CD14-positive monocyte (primary cell): Measurements from ENCODE around the gene ACTL10. TPM values are rescaled to one million over a fixed set of nuclear protein-coding genes. Genes with fewer than 3 reads are reported as not detected.
A peak's percentile ranks its signal among the peaks of the same experiment; 100 is the strongest.

ENCODE experiments used
- DNase-seq, 3 donors: peaks; one replicate each; pipeline ENCODE4 v3.0.0-alpha.2; 2011 to 2022
- H2AFZ ChIP-seq: 2 replicates; pipeline ENCODE4 v1.6.0; 2012; ENCODE audit warnings: mild to moderate bottlenecking, low read depth, low read length, inconsistent platforms; ENCODE audit not compliant: insufficient read depth, poor library complexity, severe bottlenecking
- H3K27ac ChIP-seq, 2 donors: 1 replicate in 1 of 2; 2 replicates in 1 of 2; pipeline ENCODE4 v1.5.1; 2012 to 2013; ENCODE audit warnings: low read length in 2 of 2, control low read depth in 1 of 2, inconsistent platforms in 1 of 2, low read depth in 1 of 2, mild to moderate bottlenecking in 1 of 2
- H3K27me3 ChIP-seq, 2 donors: one replicate each; pipeline versions ENCODE4 v1.6.0 to v1.6.1; 2011 to 2013; ENCODE audit warnings: low read length in 2 of 2; ENCODE audit not compliant: control insufficient read depth in 2 of 2, insufficient read depth in 2 of 2
- H3K36me3 ChIP-seq, 2 donors: replicated peaks in 1 of 2; 1 replicate in 1 of 2; 2 replicates in 1 of 2; pipeline versions ENCODE4 v1.5.1 to v1.6.1; 2012 to 2013; ENCODE audit warnings: low read length in 2 of 2, control low read depth in 1 of 2, inconsistent platforms in 1 of 2, mild to moderate bottlenecking in 1 of 2; ENCODE audit not compliant: insufficient read depth in 2 of 2, control insufficient read depth in 1 of 2
- H3K4me1 ChIP-seq, 2 donors: 1 replicate in 1 of 2; 2 replicates in 1 of 2; pipeline versions ENCODE4 v1.5.1 to v1.6.1; 2012 to 2013; ENCODE audit warnings: low read length in 2 of 2, control low read depth in 1 of 2, inconsistent platforms in 1 of 2, mild to moderate bottlenecking in 1 of 2, moderate library complexity in 1 of 2; ENCODE audit not compliant: insufficient read depth in 2 of 2, control insufficient read depth in 1 of 2
- H3K4me2 ChIP-seq: replicated peaks from 2 replicates; pipeline ENCODE3; 2012; ENCODE audit warnings: low read length, moderate library complexity, mild to moderate bottlenecking; ENCODE audit not compliant: poor library complexity, severe bottlenecking; ENCODE audit errors: extremely low read depth
- H3K4me3 ChIP-seq, 3 experiments: fragments of 200-600 bp in 1 of 3; sonication (generic) in 1 of 3; replicated peaks in 1 of 3; 1 replicate in 2 of 3; 2 replicates in 1 of 3; pipeline ENCODE4 v1.5.1; 2011 to 2013; ENCODE audit warnings: low read length in 3 of 3, mild to moderate bottlenecking in 3 of 3, control low read depth in 2 of 3, low read depth in 2 of 3, inconsistent platforms in 1 of 3, moderate library complexity in 1 of 3
- H3K79me2 ChIP-seq: 2 replicates; pipeline ENCODE4 v1.6.0; 2012; ENCODE audit warnings: mild to moderate bottlenecking, control low read depth, inconsistent platforms, low read length, moderate library complexity; ENCODE audit not compliant: insufficient read depth
- H3K9ac ChIP-seq: 2 replicates; pipeline ENCODE4 v1.6.0; 2017; ENCODE audit warnings: low read length, mild to moderate bottlenecking; ENCODE audit not compliant: insufficient read depth, poor library complexity, severe bottlenecking
- H3K9me3 ChIP-seq, 2 donors: replicated peaks in 1 of 2; 1 replicate in 1 of 2; 2 replicates in 1 of 2; pipeline versions ENCODE4 v1.5.1 to v1.6.1; 2012 to 2013; ENCODE audit warnings: low read length in 2 of 2, control low read depth in 1 of 2; ENCODE audit not compliant: control insufficient read depth in 1 of 2, insufficient read depth in 1 of 2
- H4K20me1 ChIP-seq: 2 replicates; pipeline ENCODE4 v1.6.0; 2012; ENCODE audit warnings: mild to moderate bottlenecking, low read length, control low read depth, moderate library complexity; ENCODE audit not compliant: insufficient read depth
- H3K27ac Mint-ChIP-seq, 7 donors: one replicate each; pipeline ENCODE4 v1.8.0; 2020; ENCODE audit warnings: mild to moderate bottlenecking in 7 of 7, mixed read lengths in 7 of 7, moderate library complexity in 6 of 7, inconsistent platforms in 2 of 7
- H3K27me3 Mint-ChIP-seq, 3 donors: one replicate each; pipeline ENCODE4 v1.8.0; 2021 to 2022; ENCODE audit warnings: low read depth in 3 of 3, mild to moderate bottlenecking in 3 of 3, mixed read lengths in 3 of 3, moderate library complexity in 3 of 3, inconsistent platforms in 1 of 3
- H3K36me3 Mint-ChIP-seq, 2 donors: one replicate each; pipeline ENCODE4 v1.8.0; 2020; ENCODE audit warnings: mixed read lengths in 2 of 2, inconsistent platforms in 1 of 2, mild to moderate bottlenecking in 1 of 2
- H3K4me1 Mint-ChIP-seq: one replicate; pipeline ENCODE4 v1.8.0; 2020; ENCODE audit warnings: mild to moderate bottlenecking, mixed read lengths
- H3K4me3 Mint-ChIP-seq, 2 donors: one replicate each; pipeline ENCODE4 v1.8.0; 2020; ENCODE audit warnings: mild to moderate bottlenecking in 2 of 2, mixed read lengths in 2 of 2, moderate library complexity in 1 of 2
- H3K9me3 Mint-ChIP-seq, 7 donors: one replicate each; pipeline ENCODE4 v1.8.0; 2020 to 2022; ENCODE audit warnings: mixed read lengths in 7 of 7, mild to moderate bottlenecking in 6 of 7, moderate library complexity in 6 of 7, inconsistent platforms in 2 of 7
- WGBS: methylation state at CpG from one replicate; pipeline ENCODE4 v1.1.5; 2013; ENCODE audit warnings: missing lambda C conversion rate; ENCODE audit not compliant: insufficient coverage; 5-methylcytosine and 5-hydroxymethylcytosine counted together
- intact Hi-C, 2 donors: fragments of 100-400 bp; cut with micrococcal nuclease; formaldehyde crosslinking; loops; one replicate each; pipeline versions ENCODE4 v1.15.0 to v1.15.1; 2023
- polyA plus RNA-seq, 3 donors: library from polyadenylated mRNA; depleted of rRNA in 1 of 3; unstranded in 2 of 3; stranded (reverse) in 1 of 3; fragments of 300-500 nt in 2 of 3; fragments of >200 nt in 1 of 3; fragmentation: Illumina TruSeq in 2 of 3; gene quantifications; 1 replicate in 2 of 3; 2 replicates in 1 of 3; pipeline ENCODE4 v1.2.3, GENCODE V29; 2012 to 2021
- TF ChIP-seq, protein P1 (sequence below): fragments of 200-600 bp; IDR thresholded peaks from one replicate; pipeline ENCODE4 v1.8.0; 2022; ENCODE audit warnings: antibody characterized with exemption, mild to moderate bottlenecking

Gene ACTL10
- polyA plus RNA-seq, 3 donors = 0.31 to 1.2 (median 1.1) TPM

DNA sequence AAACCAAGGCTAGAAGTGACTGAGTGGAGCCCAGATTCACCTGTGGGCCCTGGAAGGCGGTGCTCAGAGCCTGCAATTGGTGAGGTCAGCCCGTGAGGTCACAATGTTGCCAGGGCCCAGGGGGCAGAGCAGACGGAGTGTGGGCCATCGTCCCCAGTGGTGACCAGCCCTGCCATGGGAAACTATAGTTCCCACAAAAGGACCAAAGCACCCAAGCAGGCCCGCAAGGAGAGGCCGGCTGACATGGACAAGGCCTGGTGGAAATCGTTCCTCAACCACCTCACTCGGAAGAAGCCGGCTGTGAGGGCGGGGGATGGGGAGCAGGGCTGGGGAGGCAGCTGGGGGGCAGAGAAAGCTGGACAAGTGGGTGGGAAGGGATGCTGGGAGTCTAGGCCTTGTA is 4.6 kb upstream of the ACTL10 start, which contains the start of gene C20orf144:
TSS of gene C20orf144 (plus strand) at position 156 of the 400 bp plus-strand sequence. CDS start at position 175, 19 bp downstream.
- no peaks in the 10 kb centered on the region for H4K20me1 ChIP-seq
- H2AFZ ChIP-seq = peak within 1 kb of the TSS; percentile 99
- H3K4me3 ChIP-seq = peak within 1 kb of the TSS; percentile 35 to 91 (median 76)
- intact Hi-C loops = loop anchor here (5.0 to 10.0 kb wide), 3 partner anchors 177 to 333 kb away; partner anchors contain the start of gene RALY (in 2 of the 2)
- Mint-ChIP-seq H3K36me3 (peaks cover 0 to 5% of the 10 kb centered on the region in 2 donors), H3K27ac (peak within 1 kb of the TSS in 3 of 7 donors; percentile 10 to 46 (median 20)), H3K4me3 (peak within 1 kb of the TSS; percentile 82 to 91), H3K4me1 (peaks cover 29% of the 10 kb centered on the region), H3K27me3 (peaks cover 2 to 3% (median 2%) of the 10 kb centered on the region in 3 donors), H3K9me3 (peaks cover 0 to 3% (median 0%) of the 10 kb centered on the region in 7 donors)
- no peaks in the 10 kb centered on the region for H3K36me3 ChIP-seq
- WGBS = 100% methylated on average over 4 of the region's 10 CpGs
- H3K27me3 ChIP-seq = no peaks in the 10 kb centered on the region
- TF ChIP-seq, protein P1, sequence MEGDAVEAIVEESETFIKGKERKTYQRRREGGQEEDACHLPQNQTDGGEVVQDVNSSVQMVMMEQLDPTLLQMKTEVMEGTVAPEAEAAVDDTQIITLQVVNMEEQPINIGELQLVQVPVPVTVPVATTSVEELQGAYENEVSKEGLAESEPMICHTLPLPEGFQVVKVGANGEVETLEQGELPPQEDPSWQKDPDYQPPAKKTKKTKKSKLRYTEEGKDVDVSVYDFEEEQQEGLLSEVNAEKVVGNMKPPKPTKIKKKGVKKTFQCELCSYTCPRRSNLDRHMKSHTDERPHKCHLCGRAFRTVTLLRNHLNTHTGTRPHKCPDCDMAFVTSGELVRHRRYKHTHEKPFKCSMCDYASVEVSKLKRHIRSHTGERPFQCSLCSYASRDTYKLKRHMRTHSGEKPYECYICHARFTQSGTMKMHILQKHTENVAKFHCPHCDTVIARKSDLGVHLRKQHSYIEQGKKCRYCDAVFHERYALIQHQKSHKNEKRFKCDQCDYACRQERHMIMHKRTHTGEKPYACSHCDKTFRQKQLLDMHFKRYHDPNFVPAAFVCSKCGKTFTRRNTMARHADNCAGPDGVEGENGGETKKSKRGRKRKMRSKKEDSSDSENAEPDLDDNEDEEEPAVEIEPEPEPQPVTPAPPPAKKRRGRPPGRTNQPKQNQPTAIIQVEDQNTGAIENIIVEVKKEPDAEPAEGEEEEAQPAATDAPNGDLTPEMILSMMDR = no peak
- peaks cover 26 to 39% of the 10 kb centered on the region in 2 donors for H3K4me1 ChIP-seq
- H3K27ac ChIP-seq = peak within 1 kb of the TSS in 1 of 2 donors; percentile 78
- H3K4me2 ChIP-seq = peak within 1 kb of the TSS; percentile 91
- no peak for DNase-seq
- no peaks in the 10 kb centered on the region for H3K9me3 ChIP-seq
- H3K9ac ChIP-seq = peak within 1 kb of the TSS; percentile 59
- H3K79me2 ChIP-seq = no peaks in the 10 kb centered on the region

DNA sequence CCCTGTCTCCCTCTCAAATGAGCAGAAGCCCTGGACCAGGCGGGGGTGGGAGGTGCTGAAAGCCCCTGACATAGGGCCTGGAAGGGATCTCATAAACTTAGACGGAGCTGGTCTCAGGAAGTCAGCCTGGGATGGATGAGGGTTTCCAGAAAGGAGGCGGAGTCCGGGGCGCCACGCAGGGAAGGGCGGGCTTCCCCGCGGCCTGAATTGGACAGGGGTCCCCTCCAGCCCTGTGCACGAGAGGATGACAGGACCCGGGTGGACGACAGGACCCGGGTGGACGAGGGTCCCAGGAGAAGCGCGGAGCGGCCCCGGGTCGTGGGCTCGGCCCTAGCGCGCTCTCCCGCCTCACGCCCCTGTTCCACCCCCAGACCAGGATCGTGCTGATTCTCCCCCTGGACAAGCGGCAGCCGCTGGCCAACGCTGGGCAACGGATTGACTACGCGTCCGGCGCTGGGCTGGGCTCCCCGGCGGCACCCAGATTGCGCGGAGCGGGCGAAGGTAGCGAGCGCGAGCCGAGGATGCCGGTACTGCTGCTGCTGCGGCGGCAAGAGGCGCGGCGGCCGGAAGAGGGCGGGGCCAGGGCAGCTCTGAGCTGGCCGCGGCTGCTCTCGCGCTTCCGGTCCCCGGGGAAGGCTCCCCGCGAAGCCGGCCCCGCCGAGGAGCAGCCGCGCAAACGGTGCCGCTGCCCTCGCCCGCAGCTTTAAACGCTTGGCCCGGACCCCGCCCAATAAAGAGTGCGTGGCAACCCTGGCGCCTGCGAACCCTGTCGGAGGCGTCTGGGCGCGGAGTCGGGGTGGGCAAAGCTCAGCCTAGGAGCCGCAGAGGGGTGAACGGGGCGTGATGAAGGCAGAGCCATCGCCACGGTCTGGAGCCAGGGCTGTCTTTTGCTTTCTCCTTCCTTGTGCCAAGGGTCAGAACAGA is 3.3 kb upstream of the ACTL10 start:
- no peaks in the 10 kb centered on the region for H3K36me3 ChIP-seq
- H2AFZ ChIP-seq = peak overlapping the region; percentile 99
- H3K4me2 ChIP-seq = peak overlapping the region; percentile 91
- peak overlapping the region; percentile 35 to 91 (median 76) for H3K4me3 ChIP-seq
- H3K27ac ChIP-seq = peak overlapping the region; percentile 62 to 78
- Mint-ChIP-seq H3K27me3 (peaks cover 2 to 3% (median 2%) of the 10 kb centered on the region in 3 donors), H3K4me1 (peaks cover 36% of the 10 kb centered on the region), H3K36me3 (peaks cover 0 to 5% of the 10 kb centered on the region in 2 donors), H3K9me3 (peaks cover 0 to 3% (median 0%) of the 10 kb centered on the region in 7 donors), H3K27ac (peak overlapping the region in 6 of 7 donors; percentile 30 to 81 (median 68)), H3K4me3 (peak overlapping the region; percentile 82 to 91)
- peaks cover 37 to 51% of the 10 kb centered on the region in 2 donors for H3K4me1 ChIP-seq
- H3K9ac ChIP-seq = peak overlapping the region; percentile 59
- TF ChIP-seq, protein P1 = no peak
- no peaks in the 10 kb centered on the region for H3K79me2 ChIP-seq
- peak; percentile 69 to 82 (median 77) for DNase-seq
- H3K27me3 ChIP-seq = no peaks in the 10 kb centered on the region
- H4K20me1 ChIP-seq = peaks cover 5% of the 10 kb centered on the region
- intact Hi-C loops = loop anchor here (5.0 to 10.0 kb wide), 3 partner anchors 179 to 331 kb away; partner anchors contain the start of gene RALY (in 2 of the 2)
- no peaks in the 10 kb centered on the region for H3K9me3 ChIP-seq
- under 1% methylated on average over 83 of the region's 84 CpGs for WGBS
